Limb (tissue), 2 donors: ENCODE results near the gene ADAMTS17.
A peak's percentile ranks its signal among the peaks of the same experiment; 100 is the strongest.

Experiments used
- DNase-seq, 2 donors: peaks; one replicate each; pipeline ENCODE4 v3.0.0-alpha.2; 2016; ENCODE audit errors: extremely low spot score in 2 of 2

ADAMTS17 gene

DNA sequence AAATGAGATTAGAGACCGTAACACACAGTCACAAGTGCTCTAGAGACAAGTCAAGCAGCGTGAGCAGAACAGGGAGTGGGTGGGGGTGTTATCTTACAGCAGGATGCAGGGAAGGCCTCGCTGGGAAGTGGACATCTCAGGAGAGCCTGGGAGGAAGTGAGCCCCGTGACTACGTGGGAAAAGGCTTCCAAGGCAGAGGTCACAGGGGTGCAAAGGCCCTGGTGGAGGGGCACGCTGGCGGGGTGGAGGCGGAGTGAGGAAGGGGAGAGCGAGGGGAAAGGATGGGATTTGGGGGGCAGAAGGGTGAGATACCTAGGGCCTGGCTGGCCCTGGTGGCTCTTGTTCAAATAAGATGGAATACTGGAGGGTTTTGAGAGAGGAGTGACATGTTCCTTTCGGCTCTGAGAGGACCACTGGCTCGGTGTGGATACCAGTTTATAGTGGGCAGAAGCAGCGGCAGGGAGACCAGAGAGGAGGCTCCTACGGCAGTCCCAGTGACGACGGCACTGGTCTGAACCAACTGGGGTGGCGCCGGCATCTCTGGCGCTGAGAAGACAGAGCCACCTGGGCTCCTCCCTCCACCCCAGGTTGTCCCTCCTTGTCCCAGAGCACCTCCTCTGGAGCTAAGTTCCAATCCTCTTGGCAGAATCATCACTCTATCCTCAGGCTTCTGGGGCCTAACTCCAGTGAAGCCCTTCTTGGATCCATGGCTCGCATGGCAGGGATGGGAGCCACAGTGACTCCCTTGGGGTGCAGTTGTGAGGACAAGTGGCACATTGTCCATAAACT lies 342.3 kb downstream of the ADAMTS17 start:
- peak in 1 of 2 donors; percentile 12 for DNase-seq

DNA sequence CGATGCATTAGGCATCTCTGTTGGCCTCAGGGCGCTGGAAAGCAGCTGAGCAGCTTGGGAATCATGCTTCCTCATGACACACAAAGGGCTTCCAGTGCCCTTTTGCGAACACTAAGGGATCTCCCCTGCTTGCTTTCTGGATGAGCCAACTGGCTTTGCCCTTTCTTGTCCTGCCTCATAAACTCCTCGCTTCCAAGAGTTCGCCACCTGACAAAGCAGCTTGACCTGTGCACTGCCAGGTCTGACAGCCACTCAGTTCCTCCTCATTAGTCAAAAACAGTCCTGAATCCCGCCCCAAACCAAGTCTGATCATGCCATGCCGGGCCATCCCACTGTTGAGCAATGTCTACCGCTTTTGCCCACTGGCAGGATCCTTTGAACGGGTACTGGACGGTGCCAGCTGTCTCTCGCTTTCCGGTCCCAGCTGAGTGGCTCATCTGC lies 343.1 kb downstream of the ADAMTS17 start:
- DNase-seq, result peak in 1 of 2 donors; percentile 19

GRCh38 chr15:99997112-99997651 lies 344.6 kb downstream of the ADAMTS17 start:
- DNase-seq, result peak in 1 of 2 donors; percentile 29

GRCh38 chr15:99996660-99997059 lies 345.1 kb downstream of the ADAMTS17 start:
- no peak for DNase-seq

- DNase-seq, result peak in 1 of 2 donors; percentile 18
Measured at GRCh38 chr15:99995543-99995942, 346.2 kb downstream of the ADAMTS17 start.

GRCh38 chr15:99994849-99995248 lies 346.9 kb downstream of the ADAMTS17 start:
- peak in 1 of 2 donors; percentile 30 for DNase-seq

DNA sequence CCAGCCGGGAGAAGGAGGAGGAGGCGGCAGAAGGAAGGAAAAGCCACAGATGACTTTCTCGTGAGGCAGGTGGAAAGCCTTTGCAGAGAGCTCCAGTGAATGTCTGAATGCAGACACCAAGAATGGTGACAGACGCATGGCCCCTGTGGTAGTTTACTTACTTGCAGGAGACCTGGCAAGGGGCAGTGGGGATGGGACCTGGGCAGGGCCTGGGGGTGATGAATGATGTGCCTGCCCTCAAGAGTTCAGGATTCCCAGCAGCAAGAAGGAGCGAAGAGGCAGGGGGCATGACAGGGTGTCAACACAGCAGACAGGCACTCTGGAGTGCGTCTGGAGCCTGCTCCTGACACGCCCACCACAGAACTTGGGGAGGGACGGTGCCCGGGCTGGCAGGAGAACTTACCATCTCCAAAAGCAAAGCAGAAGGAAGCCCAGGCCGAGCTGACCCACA lies 348.1 kb downstream of the ADAMTS17 start:
- peak in 1 of 2 donors; percentile 18 for DNase-seq

DNA sequence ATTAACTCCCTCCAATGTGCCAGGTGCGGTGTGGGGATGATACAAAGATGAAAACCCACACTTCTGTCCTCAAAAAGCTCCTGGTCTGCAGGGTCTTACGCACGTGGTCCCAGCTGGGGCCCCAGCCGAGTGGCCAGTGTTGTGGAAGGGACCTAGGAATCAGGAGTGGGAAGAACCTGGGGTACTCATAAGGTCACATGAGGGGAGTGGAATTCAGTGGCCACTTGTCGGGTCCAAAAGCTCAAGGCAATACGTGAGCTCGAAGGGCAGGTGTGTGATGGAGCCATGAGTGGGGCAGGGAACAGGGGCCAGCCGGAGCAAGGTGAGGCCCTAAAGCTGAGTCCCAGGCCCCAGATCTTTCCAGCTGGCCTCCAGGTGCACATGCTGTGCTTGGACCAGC lies 348.5 kb downstream of the ADAMTS17 start:
- DNase-seq, result peak in 1 of 2 donors; percentile 10

- DNase-seq, result peak in 1 of 2 donors; percentile 10
Measured at GRCh38 chr15:99992611-99993231, 349.1 kb downstream of the ADAMTS17 start.

GRCh38 chr15:99989095-99989494 lies 352.7 kb downstream of the ADAMTS17 start:
- no peak for DNase-seq

GRCh38 chr15:99987701-99988100 lies 354.1 kb downstream of the ADAMTS17 start:
- no peak for DNase-seq

DNA sequence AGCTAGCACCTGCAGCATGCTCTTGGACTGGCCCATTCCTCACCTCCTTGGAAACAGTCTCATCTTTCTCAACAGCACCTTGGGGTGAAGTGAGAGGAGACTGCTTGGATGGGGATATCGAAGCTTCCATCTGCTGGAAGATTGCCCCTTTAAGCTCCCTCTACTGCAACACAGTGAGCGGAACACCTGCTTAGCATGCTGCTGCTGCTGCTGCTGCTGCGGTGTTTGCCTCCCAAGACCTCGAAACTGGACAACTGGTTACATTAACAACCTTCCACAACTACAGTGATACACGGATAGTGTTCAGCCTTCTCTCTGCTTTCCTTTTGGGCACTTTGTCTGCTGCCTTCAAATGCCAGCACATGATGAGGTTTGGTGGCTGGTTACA lies 354.7 kb downstream of the ADAMTS17 start:
- no peak for DNase-seq

DNA sequence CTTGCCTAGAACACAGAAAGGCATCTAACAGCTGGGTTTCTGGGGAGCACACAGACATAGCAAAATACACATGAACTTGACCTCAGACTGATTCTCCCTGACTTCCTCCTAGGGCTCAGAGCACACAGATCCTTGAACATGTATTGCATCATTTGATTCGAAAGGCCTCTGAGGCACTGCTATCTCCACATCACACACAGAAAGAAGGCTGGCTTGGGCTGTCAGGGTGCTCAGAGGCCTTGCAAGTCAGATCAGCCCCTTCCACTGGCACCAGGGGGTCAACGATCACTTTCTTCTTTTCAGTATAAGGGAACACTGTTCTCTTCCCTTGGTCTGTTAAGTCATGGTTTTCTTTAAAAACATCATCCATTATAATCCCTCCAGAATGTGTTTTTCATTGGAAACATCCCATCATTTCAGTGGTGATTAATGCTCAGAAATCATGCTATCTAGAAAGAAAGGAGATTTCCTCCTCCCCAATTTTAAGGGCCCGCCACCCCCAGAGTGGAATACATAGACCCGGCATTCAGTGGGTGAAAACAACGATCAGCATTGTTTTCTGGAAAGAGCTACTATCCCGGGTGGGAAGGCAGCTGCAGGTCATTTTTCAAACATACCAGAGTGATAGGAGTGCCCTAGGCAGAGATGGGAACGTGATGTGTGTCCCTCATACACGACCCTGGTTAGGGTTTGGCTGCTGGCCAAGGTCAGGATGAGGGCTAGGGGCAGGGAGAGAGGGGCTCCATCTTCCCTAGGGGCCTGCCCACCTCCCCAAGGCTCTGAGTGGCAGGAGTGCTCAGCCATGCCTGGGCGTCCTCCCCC lies 355.3 kb downstream of the ADAMTS17 start:
- DNase-seq, result no peak

DNA sequence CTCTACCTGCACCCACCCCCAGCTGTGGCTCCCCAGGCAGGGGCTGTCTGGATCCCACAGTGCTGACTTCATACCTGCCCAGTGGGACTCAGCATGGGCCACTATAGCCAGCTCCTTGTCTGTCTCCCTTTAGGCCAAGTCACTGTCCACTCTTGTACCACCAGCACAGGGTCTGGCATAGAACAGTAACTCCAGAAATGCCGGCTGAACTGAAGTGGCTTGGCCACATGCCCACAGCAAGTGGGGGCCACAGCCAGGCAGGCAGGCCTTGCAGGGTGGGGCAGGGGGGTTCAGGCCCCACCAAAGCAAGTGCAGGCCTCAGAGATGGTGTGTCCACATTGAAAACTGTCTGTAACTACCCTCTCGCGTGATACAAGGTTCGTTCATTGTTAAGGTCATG lies 355.9 kb downstream of the ADAMTS17 start:
- DNase-seq, result no peak

- no peak for DNase-seq
Measured at GRCh38 chr15:99984491-99985243, 357.1 kb downstream of the ADAMTS17 start.

DNA sequence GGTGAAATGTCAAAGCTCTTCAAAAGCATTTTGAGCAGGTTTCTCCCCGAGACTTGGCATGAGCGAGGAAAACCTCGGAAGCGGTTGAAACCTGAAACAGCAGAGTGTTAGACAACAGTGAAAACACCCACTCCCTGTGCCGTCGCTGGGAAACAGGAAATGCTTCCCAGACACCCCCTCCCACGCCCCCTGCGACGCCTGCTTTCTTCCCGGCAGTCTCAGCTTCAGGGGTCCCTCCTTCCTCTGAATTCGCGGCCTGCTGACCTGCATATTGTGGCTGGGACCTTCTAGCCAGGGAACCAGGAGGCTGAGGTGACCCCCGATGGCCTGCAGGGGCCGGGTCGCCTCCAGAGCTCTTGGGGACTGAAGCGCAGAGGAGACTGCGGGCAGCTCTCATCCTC lies 357.9 kb downstream of the ADAMTS17 start:
- DNase-seq, result peak; percentile 60 to 80

DNA sequence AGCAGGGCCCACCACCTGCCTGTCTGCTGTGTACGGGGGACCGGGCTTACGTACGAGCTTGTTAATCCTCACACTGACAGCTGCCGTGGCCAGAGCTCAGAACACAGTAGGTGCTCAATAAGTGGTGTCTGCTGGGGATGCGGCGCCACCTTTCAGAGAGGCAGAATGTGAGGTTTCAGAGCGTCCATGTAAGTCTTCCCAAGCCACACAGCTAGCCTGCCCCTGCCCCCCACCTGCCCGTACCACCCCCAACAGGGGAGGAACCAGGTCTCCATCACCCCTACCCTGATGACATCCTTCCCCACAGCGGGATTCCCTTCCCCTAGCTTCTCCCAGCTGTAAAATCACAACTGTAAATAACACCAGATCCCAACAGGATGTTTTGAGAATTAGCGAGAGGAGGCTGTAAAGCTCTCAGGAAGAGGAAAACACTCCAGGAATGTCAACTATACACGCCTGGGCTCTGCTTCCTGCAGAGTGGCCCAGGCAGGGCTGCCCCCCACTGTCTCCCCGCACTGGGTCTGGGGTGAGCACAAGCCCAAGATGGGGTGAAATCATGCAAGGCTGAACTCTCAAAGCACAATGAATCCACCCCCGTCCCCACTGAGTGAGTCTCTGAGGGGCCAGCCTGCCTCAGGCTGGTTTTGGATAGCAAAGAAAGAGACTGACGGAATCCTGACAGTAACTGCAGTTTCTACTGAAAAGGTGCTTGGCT lies 358.4 kb downstream of the ADAMTS17 start:
- peak in 1 of 2 donors; percentile 59 for DNase-seq

- no peak for DNase-seq
Measured at GRCh38 chr15:99982662-99983061, 359.1 kb downstream of the ADAMTS17 start.

DNA sequence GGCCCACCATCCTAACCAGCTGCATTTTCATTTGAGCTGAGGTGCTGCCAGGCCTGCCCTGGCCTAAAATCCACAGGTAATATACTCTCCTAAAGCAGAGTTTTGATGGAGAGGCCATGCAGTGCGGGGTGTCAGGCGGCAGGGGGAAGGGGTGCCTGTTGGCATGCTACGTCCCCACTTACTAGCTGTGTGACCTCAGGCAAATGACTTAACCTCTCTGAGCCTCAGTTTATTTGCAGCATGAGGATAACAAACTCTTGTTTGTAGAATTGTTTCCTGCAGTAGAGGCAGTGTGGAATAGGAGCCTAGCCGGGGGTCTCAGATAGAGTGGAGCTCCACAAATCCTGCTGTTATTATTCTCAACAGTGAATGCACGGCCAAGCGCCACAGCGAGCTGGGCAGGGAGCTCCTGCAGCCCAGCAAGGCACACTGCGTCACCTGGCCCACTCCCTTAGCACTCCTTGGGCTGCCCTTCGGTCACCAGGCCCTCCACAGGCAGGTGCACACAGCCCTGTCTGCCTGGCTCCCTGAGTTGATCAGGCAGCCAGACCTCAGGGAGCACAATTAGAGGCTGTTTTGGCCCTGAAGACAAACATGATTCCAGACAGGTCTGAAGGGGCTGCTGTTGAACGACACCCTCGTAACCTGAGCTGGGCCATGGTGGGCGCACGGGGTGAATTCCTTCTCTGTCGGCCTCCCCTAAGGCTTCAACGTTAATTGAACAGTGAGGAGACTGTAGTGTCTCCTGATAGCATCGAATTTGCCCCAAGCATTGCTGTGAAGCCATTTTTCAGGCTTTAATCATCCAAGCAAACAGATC lies 359.7 kb downstream of the ADAMTS17 start:
- no peak for DNase-seq
